Glomerular visceral epithelial cell (primary cell): ENCODE data around the gene PSMB7.

ENCODE experiments used
- DNase-seq: peaks from one replicate; pipeline ENCODE4 v3.0.0-alpha.2; 2016; ENCODE audit errors: extremely low spot score

PSMB7 gene

DNA sequence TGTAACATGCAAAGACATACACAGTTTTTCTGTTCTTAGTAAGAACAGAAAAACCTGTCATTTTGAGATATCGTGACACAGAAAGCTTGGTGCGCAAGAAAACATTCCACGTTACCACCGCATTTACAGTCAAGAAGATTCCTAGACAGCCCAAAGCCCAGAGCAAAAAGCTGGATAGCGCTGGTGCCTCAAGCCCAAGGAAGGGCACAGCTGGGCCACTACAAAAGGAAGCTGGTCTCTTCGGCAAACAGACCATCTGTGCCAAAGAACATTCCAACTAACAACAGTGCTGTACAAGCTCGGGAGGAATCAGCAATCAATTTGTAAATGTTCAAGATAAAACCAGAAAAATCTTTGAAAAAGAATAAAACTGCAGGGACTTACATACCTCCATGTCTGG lies 31.0 kb downstream of the PSMB7 start:
- no peak for DNase-seq

DNA sequence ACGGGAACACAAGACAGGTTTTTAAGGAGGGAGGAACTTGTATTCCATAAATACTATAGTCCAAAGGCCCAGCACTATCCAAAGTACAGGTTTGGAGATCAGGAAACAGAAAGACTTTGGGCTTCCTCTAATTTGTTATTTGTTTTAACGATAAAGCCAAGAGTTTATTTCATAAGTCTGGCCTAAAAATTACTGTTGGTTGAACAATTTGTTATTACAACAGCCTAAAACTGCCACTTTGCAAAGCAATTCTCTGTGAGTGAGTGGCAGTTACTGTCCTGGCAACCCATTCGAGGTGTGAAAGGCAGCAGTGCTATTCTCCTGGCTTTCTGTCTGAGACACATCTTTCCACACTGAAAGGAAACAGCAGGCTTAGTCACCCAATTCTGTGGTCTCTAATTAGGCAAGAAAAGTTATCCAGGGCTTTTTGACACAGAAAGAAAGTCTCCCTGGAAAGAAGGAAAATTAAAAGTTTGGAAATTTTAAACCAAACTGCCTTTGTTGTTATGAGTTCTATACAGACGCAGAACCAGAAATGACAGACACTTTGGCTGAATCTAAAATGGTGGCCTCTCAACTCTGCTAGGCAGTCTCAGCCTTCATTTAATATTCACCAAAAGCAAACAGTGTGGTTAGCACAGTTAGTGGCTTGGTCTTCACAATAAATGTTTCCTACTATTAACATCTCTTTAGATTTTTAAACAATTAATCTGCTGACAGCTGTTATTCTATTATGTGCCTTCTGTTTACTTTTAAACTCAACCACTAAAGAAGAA lies 33.9 kb downstream of the PSMB7 start:
- peak; percentile 43 for DNase-seq

DNA sequence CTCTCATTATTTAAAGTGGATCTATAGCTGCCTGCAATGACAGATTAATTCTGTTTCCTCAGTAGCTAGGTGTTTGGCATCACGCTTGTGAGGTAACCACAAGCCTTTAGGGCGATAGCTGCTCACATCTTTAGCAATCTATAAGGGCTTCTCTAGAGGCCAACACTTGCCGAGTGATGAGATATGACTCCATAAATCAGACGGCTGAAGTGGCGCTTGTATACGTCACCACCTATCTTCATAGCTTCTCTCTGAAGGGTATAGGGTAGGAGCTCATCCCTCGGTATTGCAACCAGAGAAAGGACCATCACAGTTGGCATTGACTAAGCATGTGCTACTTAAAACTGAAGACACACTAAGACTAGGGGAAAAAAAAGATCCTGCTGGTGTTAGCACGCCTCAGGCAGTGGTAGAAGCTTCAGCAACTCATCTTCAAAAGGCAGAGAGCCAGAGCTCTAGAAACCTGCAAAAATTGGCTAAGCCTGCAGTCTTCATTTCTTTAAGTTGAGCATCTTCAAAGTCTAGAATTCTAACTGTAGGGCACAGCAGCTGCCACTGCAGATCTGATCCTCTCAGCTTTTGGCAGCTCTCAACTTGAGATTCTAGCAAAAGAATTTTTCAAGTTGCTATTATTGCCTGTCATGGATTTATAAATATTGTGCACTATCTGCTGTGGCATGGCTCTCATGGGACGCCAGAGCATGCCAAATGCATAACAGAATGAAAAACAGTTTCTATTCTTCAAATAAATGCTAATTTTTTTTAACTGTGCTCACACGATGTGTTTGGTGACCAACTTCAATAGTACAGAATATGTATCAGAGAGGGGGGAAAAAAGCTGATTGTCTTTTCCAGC lies 37.5 kb downstream of the PSMB7 start:
- no peak for DNase-seq

DNA sequence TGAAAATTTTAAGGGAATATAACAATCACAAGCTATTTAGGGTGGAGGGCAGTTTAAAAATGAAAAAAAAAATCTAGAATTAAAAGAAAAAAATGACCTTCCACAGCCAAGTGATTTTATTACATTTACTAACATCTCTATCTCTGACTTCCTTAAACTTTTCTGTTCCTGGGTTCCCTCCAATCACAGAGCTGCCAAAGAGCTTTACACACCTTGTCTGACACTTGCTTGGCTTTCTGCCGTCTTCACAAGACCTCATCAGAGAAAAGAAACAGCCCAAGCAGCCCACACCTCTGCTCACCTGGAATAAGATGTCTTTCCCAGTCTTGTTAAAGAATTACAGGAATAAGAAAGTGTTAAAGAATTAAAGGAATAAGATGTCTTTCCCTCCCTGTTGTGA lies 38.9 kb downstream of the PSMB7 start:
- no peak for DNase-seq

DNA sequence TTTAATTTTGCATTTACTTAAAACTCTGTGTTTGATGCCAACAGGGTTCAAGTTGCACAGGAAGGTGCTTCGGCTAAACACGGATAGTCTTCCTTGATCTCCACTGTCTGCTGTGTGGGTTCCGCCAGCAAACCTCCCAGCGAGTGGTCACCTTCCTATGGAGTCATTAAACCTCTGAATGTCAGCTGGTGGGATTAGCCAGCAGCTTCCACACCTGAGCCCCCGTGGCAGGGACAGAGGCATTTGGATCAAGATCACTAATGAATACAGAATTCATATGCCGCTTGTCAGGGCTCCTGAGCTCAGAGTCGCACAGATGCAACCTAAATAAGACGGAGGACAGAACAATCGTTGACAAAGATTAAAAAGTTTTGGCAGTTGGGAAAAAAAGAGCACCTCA lies 39.5 kb downstream of the PSMB7 start:
- no peak for DNase-seq

DNA sequence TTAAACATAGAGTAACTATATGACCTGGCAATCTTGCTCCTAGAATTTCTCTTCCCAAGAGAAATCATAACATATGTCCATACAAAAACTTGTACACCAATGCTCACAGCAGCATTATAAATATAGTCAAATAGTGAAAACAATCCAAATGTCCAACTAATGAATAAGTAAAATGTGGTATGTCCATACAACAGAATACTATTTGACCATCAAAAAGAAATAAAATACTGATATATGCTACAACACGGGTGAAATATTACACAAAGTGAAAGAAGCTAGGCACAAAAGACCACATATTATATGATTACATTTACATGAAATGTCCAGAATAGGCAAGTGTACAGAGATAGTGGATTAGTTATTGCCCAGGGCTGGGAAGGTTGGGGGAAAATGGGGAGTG lies 41.4 kb downstream of the PSMB7 start:
- DNase-seq: no peak

DNA sequence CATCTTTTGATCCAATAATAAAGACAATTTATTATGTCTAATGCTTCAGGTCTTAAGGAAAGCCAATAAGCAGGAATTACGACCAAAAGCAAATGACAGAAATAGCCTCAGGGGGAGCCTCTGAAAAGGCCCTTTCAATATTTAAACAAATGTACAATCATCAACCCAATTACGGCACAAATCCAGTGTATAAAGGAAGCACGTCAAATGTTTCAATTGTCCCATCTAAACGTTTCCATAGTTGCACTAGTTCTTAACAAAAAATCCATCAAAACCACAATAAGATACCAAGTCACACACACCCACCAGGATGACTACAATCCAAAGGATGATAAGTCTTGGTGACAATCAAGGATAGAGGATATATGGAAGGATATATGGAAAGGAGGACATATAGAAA lies 41.9 kb downstream of the PSMB7 start:
- DNase-seq: no peak

DNA sequence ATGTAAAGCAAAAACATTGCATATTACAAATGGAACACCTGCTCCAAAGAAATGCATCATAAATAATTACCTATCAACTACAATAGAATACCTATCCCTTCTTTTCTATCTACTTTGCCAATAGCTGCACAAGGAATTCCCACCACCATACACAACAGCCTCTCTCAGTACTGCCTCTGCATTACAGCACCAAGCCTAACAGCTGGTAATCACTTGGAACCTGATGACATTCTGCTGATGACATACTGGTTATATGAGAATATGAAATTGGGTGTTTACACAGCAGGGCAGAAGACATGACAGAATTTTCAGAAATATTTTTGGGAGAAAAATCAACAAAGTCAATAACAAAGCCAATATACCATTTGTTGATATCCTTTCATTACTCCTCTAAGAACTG lies 43.2 kb downstream of the PSMB7 start:
- no peak for DNase-seq

DNA sequence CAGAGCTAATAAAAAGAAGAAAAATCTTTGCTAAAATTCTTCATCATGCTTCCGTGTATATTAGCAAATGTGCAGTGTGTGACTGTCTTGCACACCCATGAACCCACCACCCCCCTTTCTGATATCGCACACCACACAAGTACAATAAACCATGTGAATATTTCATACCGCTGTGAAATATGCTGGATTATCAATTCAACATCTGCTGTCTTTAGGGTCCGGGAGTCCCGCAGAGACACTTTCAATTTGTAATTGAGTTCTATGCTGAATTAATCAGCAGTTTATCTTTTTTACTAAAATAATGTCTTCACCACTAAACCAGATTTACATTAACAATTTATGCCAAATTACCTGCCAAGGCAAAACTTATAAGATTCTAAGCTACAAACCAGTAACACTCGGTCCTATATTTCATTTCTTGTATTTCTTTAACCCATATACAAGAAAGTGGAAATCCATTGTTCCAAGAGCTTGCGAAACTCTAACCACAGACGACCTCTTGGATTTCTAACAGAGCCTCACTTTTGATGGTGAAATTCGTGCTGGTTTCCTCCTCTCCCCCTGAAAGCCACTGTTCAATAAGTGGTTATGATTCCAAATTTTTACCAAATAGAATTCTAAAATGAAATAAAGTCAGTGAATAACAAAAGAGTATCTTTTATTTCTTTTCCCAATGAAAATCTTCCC lies 44.2 kb downstream of the PSMB7 start:
- no peak for DNase-seq

DNA sequence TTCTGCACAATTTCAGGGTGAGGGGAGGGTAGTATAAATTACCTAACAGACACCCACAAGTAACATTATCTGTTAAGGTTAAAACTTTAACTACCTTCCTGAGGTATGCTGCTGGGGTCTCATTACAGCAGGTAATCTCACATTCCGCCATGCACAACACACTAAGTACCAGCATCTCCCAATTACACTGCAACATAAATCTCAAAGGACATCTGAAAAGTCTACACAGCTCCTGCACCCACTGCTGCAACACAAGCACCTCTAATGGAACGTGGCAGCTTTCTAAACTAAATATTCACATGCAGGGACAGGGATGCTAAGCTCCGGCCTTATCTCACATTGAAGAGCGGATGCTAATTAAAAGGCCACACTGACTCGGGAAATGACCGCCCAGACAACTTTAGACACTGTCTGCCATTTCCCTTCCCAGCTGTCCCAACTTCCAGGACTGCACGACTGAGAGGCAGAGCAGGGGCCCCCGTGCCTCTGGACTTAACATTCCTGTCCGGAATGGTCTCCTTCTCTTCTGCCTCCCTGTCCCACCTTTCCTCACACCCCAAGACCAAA lies 45.9 kb downstream of the PSMB7 start:
- DNase-seq: no peak

DNA sequence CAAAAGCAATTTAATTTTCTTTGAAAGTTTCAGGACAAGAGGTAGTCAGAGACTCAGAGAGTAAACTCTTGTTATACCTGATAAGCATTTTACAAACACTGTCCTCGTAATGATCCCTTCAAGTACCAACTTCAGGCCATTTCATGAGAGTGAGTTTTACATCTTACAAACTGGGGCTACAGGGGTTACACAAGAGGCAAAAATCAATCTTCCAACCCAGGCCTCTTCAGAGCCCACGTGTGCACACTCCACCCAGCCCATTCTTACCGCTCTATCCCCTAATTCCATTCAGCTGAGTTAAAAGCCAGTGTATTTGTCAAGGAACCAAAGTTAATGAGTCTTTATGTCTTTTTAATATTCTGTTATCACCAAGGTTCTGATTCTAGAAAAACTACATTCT lies 46.5 kb downstream of the PSMB7 start:
- no peak for DNase-seq

DNA sequence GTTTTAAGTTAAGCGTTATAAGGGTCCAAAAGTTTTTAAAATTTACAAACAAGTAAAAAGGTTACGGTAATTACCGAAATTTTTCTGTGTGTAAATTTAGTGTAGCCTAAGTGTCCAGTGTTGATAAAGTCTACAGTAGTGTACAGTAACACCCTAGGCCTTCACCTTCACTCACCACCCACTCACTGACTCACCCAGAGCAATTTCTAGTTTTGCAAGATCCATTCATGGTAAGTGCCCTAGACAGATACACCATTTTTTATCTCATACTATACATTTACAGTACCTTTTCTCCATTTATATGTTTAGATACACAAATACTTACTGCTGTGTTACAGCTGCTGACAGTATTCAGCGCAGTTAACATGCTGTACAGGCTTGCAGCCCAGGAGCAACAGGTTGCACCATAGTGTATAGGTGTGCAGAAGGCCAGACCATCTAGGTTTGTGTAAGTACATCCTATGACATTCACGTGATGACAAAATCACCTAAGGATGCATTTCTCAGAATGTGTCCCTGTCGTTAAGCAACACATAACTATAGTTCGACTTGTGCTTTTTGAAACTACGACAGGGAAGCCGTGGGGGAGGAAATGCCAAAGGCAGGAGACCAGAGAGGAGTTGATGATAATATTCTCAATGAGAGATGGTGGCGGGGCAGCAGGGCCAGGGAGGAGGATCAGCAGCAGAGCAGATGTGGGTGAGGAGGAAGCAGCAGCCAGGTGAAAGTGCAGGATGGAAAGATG lies 48.6 kb downstream of the PSMB7 start:
- no peak for DNase-seq

DNA sequence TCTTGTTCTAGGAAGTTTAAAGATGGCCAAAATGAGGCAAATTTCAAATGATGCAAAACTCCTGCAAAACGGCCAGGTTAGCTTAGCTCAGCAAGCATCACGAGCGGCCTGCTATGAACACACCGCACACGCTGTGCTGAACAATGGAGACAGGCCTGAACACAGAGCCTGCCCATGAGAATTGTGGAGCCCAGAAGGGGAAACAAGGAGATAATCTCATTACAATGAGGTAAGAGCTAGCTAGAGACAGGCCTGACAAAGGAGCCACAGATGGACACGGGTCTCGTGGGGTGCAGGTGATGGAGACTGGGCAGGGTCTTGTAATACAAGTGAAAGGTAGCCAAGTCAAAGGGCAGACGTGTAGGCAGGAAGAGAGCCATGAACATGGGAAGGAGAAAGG lies 50.2 kb downstream of the PSMB7 start:
- no peak for DNase-seq

DNA sequence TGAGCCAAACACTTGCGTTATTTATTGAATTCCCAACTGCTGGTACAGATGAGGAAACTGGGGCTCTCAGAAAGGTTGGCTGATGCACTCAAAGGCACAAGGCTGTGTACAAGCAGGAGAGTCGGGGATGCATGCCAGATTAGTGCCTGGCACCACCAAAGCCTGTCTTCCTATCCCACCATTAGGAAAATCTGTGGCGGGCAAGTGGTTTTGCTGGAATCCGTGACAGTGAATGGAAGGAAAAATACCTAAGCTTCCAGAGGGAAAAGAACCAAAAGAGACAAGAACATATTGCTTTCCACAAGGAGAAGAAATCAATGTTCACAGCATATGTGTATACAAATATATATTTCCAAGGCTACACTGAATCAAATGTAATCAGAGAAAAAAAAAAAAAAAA lies 51.1 kb downstream of the PSMB7 start:
- no peak for DNase-seq

DNA sequence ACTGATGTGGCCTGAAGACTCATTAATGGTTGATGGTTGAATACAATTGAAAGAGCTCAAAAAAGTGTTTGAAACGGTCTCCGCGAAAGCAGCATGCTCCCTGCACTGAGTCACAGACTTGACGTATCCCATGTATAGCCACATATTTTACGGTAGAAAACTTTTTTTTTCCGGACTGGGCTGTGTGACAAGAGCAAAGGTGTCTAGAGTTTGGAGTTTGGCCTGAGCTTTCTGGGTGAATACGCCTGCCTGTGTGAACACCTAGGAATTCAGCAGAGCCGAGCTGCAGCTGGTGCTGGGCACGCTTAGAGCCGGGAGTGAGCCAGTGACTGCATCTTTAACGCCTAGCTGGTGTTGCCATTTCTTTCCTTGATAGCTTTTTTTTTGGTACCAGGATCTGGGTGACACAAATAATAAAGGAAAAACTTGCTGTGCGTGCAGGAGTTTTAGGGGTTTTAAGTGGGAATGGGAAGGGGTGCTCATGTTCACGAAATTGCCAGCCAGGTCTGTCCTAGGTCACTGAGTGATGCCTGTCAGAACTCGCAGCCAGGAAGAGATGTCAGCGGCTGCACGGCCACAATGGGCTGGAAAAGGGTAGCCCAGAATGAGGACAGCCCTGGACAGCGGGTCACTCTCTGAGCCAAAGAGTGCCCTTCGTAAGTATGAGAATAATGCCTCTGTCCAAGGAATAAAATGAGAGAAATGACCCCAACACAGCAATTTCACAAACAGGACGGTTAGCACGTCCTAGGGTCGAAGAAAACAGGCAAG lies 51.7 kb downstream of the PSMB7 start:
- DNase-seq: peak; percentile 68

DNA sequence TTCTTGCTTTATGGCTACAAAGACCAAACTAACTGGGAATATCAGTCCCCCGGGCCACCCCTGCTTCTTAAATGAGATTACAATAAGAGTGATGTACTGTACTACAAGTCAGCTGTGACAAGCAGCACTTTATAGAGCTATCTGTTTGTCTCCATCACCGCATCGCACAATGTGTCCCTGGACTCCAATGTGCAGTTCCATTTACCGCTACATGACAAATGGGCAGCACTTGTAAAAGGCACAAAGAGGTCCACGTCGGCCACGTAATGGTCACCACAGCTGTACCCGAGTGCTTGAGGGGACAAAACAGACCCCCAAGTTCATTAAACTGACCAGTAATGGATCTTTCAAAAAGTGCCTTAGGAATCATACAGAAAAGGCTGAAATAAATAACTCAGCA lies 54.1 kb downstream of the PSMB7 start:
- no peak for DNase-seq

DNA sequence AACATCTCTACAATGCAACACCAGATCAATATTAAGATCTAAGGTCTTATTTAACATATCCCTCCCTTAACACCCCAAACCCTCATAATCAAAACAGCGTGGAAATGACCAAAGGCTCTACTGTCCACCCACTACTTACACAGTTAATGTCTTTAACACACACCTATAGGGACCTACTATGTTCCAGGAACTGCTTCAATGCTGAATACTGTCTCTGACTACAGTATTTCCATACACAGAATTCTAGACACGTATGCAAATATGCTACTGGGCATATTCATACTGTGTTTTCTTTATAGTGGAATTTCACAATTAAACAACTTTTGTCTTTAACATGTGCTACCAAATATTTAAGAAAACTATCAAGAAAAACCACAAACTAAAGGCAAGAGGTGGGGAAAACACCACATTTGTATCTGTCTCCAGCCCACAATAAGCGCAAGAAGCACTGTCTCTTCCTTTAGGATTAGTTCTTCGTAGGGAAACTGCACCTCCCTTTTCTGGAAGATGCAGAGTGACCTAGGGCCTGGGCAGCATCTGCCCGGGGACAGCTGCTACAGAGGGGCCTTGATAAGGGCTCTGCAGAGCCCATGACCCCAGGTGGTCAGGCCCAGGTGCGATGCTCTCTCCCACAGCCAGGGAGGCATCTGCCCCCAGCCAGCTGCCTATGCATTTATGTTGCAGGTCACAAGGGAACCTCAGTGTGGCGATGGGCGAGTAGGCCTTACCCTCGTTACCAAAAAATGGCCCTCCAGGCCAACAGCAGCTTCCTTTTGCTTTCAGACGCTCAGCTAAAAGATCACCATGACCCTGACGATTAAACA lies 55.2 kb downstream of the PSMB7 start:
- DNase-seq: no peak

DNA sequence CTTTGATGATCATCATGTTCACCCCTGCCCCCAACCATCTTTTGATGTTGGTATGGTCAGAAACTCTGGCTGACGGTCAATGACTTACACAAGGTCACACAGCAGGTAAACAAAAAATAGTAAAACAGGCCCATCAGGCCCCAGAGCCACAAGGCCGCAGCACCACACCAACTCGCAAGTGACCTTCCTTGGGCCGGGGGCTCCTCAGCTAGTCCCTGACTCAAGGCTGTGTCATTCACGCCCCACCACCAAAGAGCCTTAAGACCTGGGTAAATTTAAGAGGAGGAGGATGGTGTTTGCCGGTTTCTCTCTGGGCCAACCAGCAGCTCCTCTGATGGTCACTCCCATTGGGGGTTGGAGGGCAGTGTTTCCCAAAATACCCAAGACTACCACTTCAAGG lies 55.8 kb downstream of the PSMB7 start:
- DNase-seq: no peak

DNA sequence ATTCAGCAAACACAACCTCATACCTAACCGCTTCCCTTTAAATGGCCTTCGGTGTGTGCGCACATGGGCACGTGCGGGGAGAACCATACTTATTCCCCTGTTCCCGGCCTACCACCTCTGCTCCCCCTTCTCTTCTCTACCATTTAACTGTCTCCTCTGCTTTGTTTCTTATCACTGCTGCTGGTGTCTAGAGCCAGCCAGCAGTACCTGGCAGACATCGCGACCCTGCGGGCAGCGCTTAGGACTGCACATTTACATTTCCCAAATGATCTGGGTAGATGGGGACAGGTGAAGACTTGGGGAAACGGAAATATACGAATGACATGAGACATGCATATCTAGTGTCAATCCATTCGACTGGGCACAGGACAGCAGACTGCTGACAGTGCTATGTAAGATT lies 56.6 kb downstream of the PSMB7 start:
- DNase-seq: no peak
